ENCODE measurements around the gene KCNG3.
A peak's percentile ranks its signal among the peaks of the same experiment; 100 is the strongest.

The KCNG3 gene, protein sequence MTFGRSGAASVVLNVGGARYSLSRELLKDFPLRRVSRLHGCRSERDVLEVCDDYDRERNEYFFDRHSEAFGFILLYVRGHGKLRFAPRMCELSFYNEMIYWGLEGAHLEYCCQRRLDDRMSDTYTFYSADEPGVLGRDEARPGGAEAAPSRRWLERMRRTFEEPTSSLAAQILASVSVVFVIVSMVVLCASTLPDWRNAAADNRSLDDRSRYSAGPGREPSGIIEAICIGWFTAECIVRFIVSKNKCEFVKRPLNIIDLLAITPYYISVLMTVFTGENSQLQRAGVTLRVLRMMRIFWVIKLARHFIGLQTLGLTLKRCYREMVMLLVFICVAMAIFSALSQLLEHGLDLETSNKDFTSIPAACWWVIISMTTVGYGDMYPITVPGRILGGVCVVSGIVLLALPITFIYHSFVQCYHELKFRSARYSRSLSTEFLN

GRCh38 chr2:42493468-42494354 lies at the start of gene KCNG3:
Gene KCNG3, minus strand, starts transcription at chr2:42493982. Its CDS starts 481 bp downstream, at chr2:42493501.
- Mint-ChIP-seq H3K4me1 (peaks cover 5% of the 10 kb centered on the region), H3K4me3 (peak within 1 kb of the TSS; percentile 91), H3K9me3 (no peaks in the 10 kb centered on the region), H3K27ac (ENCODE audit: low read depth) (peak within 1 kb of the TSS; percentile 75), H3K36me3 (ENCODE audit: insufficient read depth) (peaks cover 2% of the 10 kb centered on the region), H3K27me3 (peaks cover 34% of the 10 kb centered on the region)
- ATAC-seq (replicated peaks; ENCODE audit: extremely low read depth, poor library complexity, severe bottlenecking) = peak; percentile 67
- peak in 1 of 2 donors; percentile 26 for DNase-seq (ENCODE audit: low spot score in 2 of 2)

GRCh38 chr2:42542871-42543270 lies 49.1 kb upstream of the KCNG3 start:
- ATAC-seq (replicated peaks; ENCODE audit: extremely low read depth, poor library complexity, severe bottlenecking) = no peak
- H3K27me3 Mint-ChIP-seq = no peaks in the 10 kb centered on the region
- H3K9me3 Mint-ChIP-seq = no peaks in the 10 kb centered on the region
- no peaks in the 10 kb centered on the region for H3K4me1 Mint-ChIP-seq
- no peak overlapping the region for H3K4me3 Mint-ChIP-seq
- H3K36me3 Mint-ChIP-seq (ENCODE audit: insufficient read depth) = no peaks in the 10 kb centered on the region
- no peak for DNase-seq (ENCODE audit: low spot score in 2 of 2)
- H3K27ac Mint-ChIP-seq (ENCODE audit: low read depth) = no peak overlapping the region

GRCh38 chr2:42537493-42537892 lies 43.7 kb upstream of the KCNG3 start:
- H3K27me3 Mint-ChIP-seq = no peaks in the 10 kb centered on the region
- H3K27ac Mint-ChIP-seq (ENCODE audit: low read depth) = no peak overlapping the region
- H3K36me3 Mint-ChIP-seq (ENCODE audit: insufficient read depth) = no peaks in the 10 kb centered on the region
- no peaks in the 10 kb centered on the region for H3K9me3 Mint-ChIP-seq
- ATAC-seq (replicated peaks; ENCODE audit: extremely low read depth, poor library complexity, severe bottlenecking) (no peak), DNase-seq (ENCODE audit: low spot score in 2 of 2) (no peak)
- no peaks in the 10 kb centered on the region for H3K4me1 Mint-ChIP-seq
- H3K4me3 Mint-ChIP-seq = no peak overlapping the region

DNA sequence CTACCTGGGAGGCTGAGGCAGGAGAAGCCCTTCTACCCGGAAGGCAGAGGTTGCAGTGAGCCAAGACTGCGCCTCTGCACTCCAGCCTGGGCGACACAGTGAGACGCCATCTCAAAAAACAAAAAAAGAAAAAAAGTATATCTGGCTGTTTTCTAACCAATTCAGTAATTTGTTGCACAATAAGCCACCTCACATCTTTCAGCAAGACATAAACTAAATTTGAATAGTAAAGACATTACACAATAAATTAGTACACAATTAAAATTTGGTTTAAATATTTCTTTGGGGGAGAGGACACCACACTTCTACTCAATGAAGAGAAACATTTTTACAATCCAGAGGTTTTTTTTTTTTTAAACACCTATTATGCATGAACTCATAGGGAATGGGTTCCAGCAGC lies 38.6 kb upstream of the KCNG3 start:
- Mint-ChIP-seq H3K9me3 (no peaks in the 10 kb centered on the region), H3K36me3 (ENCODE audit: insufficient read depth) (no peaks in the 10 kb centered on the region), H3K4me3 (no peak overlapping the region), H3K27me3 (no peaks in the 10 kb centered on the region), H3K4me1 (no peaks in the 10 kb centered on the region), H3K27ac (ENCODE audit: low read depth) (no peak overlapping the region)
- DNase-seq (ENCODE audit: low spot score in 2 of 2) (no peak), ATAC-seq (replicated peaks; ENCODE audit: extremely low read depth, poor library complexity, severe bottlenecking) (no peak)

GRCh38 chr2:42523341-42523740 lies 29.6 kb upstream of the KCNG3 start:
- DNase-seq (ENCODE audit: low spot score in 2 of 2) (no peak), ATAC-seq (replicated peaks; ENCODE audit: extremely low read depth, poor library complexity, severe bottlenecking) (no peak)
- H3K27ac Mint-ChIP-seq (ENCODE audit: low read depth) = no peak overlapping the region
- H3K9me3 Mint-ChIP-seq = no peaks in the 10 kb centered on the region
- H3K36me3 Mint-ChIP-seq (ENCODE audit: insufficient read depth) = no peaks in the 10 kb centered on the region
- H3K4me1 Mint-ChIP-seq = no peaks in the 10 kb centered on the region
- H3K4me3 Mint-ChIP-seq = no peak overlapping the region
- no peaks in the 10 kb centered on the region for H3K27me3 Mint-ChIP-seq

GRCh38 chr2:42522035-42522434 lies 28.3 kb upstream of the KCNG3 start:
- Mint-ChIP-seq H3K4me1 (no peaks in the 10 kb centered on the region), H3K9me3 (no peaks in the 10 kb centered on the region), H3K27ac (ENCODE audit: low read depth) (no peak overlapping the region), H3K4me3 (no peak overlapping the region), H3K27me3 (no peaks in the 10 kb centered on the region), H3K36me3 (ENCODE audit: insufficient read depth) (no peaks in the 10 kb centered on the region)
- DNase-seq (ENCODE audit: low spot score in 2 of 2) (no peak), ATAC-seq (replicated peaks; ENCODE audit: extremely low read depth, poor library complexity, severe bottlenecking) (no peak)

DNA sequence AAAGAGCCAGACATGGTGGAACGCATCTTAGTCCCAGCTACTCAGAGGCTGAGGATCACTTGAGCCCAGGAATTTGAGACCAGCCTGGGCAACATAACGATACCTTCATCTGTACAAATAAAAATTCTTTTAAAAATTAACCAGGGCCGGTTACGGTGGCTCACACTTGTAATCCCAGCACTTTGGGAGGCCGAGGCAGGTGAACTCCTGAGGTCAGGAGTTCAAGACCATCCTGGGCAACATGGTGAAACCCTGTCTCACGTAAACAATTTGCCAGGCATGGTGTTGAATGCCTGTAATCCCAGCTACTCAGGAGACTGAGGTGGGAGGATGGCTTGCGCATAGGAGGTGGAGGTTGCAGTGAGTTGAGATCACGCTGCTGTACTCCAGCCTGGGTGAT lies 25.8 kb upstream of the KCNG3 start:
- DNase-seq (ENCODE audit: low spot score in 2 of 2) (no peak), ATAC-seq (replicated peaks; ENCODE audit: extremely low read depth, poor library complexity, severe bottlenecking) (no peak)
- Mint-ChIP-seq H3K4me3 (no peak overlapping the region), H3K27ac (ENCODE audit: low read depth) (no peak overlapping the region), H3K4me1 (no peaks in the 10 kb centered on the region), H3K36me3 (ENCODE audit: insufficient read depth) (no peaks in the 10 kb centered on the region), H3K9me3 (no peaks in the 10 kb centered on the region), H3K27me3 (no peaks in the 10 kb centered on the region)

- H3K36me3 Mint-ChIP-seq (ENCODE audit: insufficient read depth) = no peaks in the 10 kb centered on the region
- H3K4me1 Mint-ChIP-seq = no peaks in the 10 kb centered on the region
- no peaks in the 10 kb centered on the region for H3K9me3 Mint-ChIP-seq
- ATAC-seq (replicated peaks; ENCODE audit: extremely low read depth, poor library complexity, severe bottlenecking) (no peak), DNase-seq (ENCODE audit: low spot score in 2 of 2) (no peak)
- H3K4me3 Mint-ChIP-seq = no peak overlapping the region
- H3K27ac Mint-ChIP-seq (ENCODE audit: low read depth) = no peak overlapping the region
- H3K27me3 Mint-ChIP-seq = peaks cover 9% of the 10 kb centered on the region
These were observed 22.7 kb upstream of the KCNG3 start for GRCh38 chr2:42516418-42516901.

GRCh38 chr2:42513252-42513918 lies 19.6 kb upstream of the KCNG3 start:
- ATAC-seq (replicated peaks; ENCODE audit: extremely low read depth, poor library complexity, severe bottlenecking) (no peak), DNase-seq (ENCODE audit: low spot score in 2 of 2) (no peak)
- no peaks in the 10 kb centered on the region for H3K4me1 Mint-ChIP-seq
- peaks cover 20% of the 10 kb centered on the region for H3K27me3 Mint-ChIP-seq
- no peak overlapping the region for H3K27ac Mint-ChIP-seq (ENCODE audit: low read depth)
- no peaks in the 10 kb centered on the region for H3K9me3 Mint-ChIP-seq
- H3K36me3 Mint-ChIP-seq (ENCODE audit: insufficient read depth) = no peaks in the 10 kb centered on the region
- no peak overlapping the region for H3K4me3 Mint-ChIP-seq

DNA sequence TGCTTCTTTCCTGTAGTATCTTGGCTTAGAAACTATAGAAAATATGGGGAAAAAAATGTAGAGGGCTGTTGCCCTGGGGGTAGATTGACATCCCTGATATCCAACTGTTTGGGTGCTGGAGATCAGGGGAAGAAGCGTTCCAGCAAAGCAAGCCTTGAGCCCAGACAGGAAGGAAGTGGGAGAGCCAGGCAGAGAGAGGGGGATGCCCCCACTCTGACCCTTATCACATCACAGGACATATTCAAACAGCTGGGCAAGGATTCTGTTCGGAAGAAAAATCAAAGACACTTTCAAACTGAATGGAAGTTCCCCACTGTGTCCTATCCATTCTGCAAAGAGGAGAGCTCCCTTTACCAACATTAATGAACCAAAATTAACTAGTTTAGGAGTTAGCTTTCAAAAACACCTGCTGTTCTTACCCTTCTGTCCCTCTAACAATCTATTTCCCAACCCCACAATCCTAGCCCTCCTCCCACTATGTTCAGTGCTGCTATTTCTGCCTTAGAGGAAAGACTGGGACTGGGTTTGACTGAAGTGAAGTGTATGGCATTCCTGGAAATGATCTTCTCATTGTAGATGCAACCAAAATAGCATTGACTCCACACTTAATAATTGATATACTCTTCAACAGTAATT lies 16.9 kb upstream of the KCNG3 start:
- no peaks in the 10 kb centered on the region for H3K36me3 Mint-ChIP-seq (ENCODE audit: insufficient read depth)
- peaks cover 22% of the 10 kb centered on the region for H3K27me3 Mint-ChIP-seq
- no peaks in the 10 kb centered on the region for H3K9me3 Mint-ChIP-seq
- H3K4me3 Mint-ChIP-seq = no peak overlapping the region
- no peaks in the 10 kb centered on the region for H3K4me1 Mint-ChIP-seq
- no peak overlapping the region for H3K27ac Mint-ChIP-seq (ENCODE audit: low read depth)
- ATAC-seq (replicated peaks; ENCODE audit: extremely low read depth, poor library complexity, severe bottlenecking) (no peak), DNase-seq (ENCODE audit: low spot score in 2 of 2) (no peak)

DNA sequence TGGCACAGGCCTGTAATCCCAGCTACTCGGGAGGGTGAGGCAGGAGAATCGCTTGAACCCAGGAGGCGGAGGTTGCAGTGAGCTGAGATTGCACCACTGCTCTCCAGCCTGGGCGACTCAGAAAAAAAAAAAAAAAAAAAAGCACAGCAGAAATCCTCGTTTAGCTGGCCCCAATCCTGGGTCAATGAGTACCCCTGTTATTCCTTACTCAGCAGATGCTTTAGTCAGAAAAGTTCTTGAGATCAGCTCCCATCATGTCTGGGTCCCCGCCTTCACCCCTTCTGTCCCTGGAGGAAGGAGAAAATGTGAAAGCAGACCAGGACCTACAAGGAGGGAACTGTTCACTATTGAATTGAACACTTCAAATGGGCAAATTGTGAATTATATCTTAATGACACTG lies 16.4 kb upstream of the KCNG3 start:
- no peaks in the 10 kb centered on the region for H3K36me3 Mint-ChIP-seq (ENCODE audit: insufficient read depth)
- peaks cover 27% of the 10 kb centered on the region for H3K27me3 Mint-ChIP-seq
- no peak for ATAC-seq (replicated peaks; ENCODE audit: extremely low read depth, poor library complexity, severe bottlenecking)
- DNase-seq (ENCODE audit: low spot score in 2 of 2) = no peak
- no peak overlapping the region for H3K4me3 Mint-ChIP-seq
- H3K27ac Mint-ChIP-seq (ENCODE audit: low read depth) = no peak overlapping the region
- no peaks in the 10 kb centered on the region for H3K9me3 Mint-ChIP-seq
- no peaks in the 10 kb centered on the region for H3K4me1 Mint-ChIP-seq
